HG03175 (cell line): ENCODE results near the gene FBXO21.
"Not testable (repeated sequence)": the region's sequence is repeated elsewhere in the genome, so short reads cannot be mapped to it uniquely, and the experiment has no call there.

Experiments
- ATAC-seq: cut with Tn5 transposase; IDR thresholded peaks from one replicate; pipeline ENCODE4 v1.9.1; 2021; ENCODE audit warnings: mild to moderate bottlenecking, moderate library complexity; ENCODE audit not compliant: unreplicated experiment

FBXO21 gene

GRCh38 chr12:117202556-117202955 lies 12.3 kb upstream of the FBXO21 start:
- ATAC-seq: no peak

GRCh38 chr12:117202033-117202432 lies 11.8 kb upstream of the FBXO21 start:
- no peak for ATAC-seq

GRCh38 chr12:117199956-117200744 lies 9.9 kb upstream of the FBXO21 start:
- ATAC-seq: not testable (repeated sequence)

GRCh38 chr12:117196334-117196733 lies 6.1 kb upstream of the FBXO21 start:
- not testable (repeated sequence) for ATAC-seq

GRCh38 chr12:117195027-117195426 lies 4.8 kb upstream of the FBXO21 start:
- not testable (repeated sequence) for ATAC-seq

DNA sequence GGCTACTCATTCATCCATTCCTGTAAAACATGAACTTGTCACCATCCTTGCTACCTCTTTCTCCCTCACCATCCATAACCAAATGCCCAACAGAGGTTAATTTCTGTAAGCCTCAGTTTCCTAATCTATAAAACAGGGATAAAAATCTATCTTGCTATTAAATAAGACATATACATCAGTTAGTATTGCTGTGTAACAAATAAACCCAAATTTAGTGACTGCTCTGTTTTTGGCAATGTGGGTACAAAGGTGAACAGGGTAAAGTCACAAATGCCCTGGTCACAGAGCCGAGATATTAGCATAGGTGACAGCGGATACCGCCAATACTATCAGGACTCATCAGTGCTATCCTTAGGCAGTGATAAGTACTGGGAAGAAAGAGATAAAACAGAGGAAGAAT lies 3.6 kb upstream of the FBXO21 start:
- ATAC-seq: no peak

DNA sequence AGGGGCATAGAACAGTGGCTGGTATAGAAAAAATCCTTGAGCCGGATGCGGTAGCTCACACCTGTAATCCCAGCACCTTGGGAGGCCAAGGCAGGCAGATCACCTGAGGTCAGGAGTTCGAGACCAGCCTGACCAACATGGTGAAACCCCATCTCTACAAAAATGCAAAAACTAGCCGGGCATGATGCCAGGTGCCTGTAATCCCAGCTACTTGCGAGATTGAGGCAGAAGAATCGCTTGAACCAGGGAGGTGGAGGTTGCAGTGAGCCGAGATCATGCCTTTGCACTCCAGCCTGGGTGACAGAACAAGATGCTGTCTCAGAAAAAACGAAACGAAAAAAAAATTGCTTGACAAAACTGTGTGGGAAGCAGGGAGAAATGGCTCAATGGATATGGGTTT lies 2.3 kb upstream of the FBXO21 start:
- ATAC-seq: not testable (repeated sequence)

DNA sequence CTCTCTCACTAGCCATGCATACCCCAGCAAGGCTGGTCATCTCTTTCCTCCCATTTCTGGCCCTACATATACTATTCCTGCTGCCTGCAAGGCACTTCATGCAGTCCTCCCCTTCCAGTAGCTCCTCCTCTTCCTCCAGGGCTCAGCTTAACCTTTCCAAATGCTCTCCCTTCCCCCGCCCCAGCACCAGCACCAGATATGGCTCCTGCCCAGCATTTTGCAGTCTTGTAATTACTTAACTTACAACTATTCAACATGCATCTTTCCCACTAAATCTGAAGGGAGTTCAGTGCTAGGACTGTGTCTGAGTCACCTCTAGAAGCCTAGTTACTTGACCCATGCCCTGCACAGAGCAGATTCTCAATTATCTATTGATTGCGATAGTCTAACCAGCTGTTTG lies 1.8 kb upstream of the FBXO21 start:
- ATAC-seq: no peak

- ATAC-seq: peak; percentile 39
These were observed 503 bp downstream of the FBXO21 start for GRCh38 chr12:117189725-117190209.

DNA sequence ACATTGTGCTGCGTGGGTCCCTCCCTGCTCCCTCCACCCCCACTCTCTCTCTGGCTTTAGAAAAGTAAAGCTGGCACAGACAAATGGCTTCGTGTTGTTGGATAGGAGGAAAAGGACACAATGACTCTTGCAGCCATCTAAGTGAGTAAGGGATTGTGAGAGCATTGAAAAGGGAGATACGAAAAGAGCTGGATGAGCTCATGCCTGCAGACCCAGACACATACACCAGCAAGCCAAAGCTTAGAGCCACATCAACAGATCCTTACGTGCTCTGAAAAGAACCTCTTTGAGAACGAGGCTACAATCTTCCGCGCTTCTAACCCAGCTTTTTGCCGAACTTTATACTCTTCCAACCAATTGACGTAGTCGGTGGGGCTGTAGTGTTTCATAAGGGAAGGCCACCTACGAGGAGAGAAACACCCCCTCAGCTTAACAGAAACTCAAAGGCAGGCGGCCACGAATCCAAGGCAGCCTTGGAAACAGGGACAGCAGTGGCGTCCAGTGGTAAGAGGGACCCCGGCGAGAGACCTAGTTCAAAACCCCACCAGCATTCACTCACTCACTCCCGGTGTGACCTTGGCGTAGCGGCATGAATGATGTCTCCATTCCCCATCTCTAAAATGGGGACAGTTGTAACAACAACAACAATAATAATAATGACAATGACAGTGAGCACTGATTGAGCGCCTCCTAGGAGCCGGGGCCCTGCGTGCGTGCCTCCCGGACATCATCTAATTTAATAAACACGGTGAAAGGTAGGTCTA lies 1.1 kb downstream of the FBXO21 start:
- no peak for ATAC-seq

DNA sequence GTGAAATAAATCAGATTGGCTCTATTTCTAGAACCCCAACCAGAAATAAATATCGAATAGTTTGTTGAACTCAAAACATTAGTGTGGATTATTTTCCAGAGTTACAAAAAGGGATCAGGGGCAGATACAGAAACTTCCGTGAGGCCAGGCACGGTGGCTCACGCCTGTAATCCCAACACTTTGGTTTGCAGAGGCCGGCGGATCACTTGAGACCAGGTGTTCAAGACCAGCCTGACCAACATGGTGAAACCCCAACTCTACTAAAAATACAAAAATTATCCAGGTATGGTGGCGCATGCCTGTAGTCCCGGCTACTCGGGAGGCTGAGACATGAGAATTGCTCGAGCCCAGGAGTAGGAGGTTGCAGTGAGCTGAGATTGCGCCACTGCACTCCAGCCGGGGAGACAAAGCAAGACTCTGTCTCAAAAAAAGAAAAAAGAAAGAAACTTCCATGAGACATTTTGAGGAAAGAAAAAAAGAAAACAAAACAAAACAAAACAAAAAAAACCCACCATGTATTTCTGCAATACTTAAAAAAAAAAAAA lies 2.1 kb downstream of the FBXO21 start:
- ATAC-seq: no peak

DNA sequence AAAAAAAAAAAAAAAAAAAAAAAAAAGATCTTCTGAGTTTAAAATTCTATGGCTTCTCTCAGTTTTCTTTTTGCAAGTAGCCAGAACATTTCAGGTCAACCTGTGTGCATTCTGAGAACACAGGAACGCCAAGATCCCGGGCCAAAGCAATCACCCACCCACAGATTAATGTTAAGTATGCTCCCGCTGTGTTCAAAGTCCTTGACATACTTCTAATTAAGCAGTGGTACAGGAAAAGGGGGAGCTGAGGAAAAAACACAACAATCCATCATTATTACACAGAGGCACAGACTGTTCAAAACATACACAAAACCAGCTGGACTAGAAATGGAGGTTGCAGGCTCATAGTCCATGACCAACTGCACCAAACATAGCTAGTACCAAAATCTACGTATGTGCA lies 2.8 kb downstream of the FBXO21 start:
- ATAC-seq: no peak

- no peak for ATAC-seq
These were observed 7.4 kb downstream of the FBXO21 start for GRCh38 chr12:117182866-117183265.

- ATAC-seq: not testable (repeated sequence)
These were observed 8.8 kb downstream of the FBXO21 start for GRCh38 chr12:117181468-117181843.

- no peak for ATAC-seq
These were observed 9.4 kb downstream of the FBXO21 start for GRCh38 chr12:117180758-117181467.

GRCh38 chr12:117178745-117179144 lies 11.5 kb downstream of the FBXO21 start:
- no peak for ATAC-seq

- no peak for ATAC-seq
These were observed 12.0 kb downstream of the FBXO21 start for GRCh38 chr12:117178301-117178700.

DNA sequence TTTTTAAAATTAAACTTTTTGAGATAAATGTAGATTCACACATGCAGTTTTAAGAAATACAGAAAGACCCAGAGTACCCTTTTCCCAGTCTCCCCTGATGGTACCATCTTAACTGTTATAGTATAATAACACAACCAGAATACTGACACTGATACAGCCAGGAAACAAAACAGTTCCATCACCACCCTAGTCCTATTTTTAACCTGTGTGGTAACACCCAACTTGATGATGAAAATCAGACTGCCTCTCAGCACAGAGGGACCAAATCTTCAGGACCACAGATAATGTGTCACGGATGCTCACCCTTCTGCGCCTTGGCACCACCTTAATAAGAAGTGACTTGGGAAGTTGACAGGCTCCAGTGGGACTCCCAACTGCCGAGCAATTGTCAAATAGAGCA lies 18.1 kb downstream of the FBXO21 start:
- no peak for ATAC-seq

- no peak for ATAC-seq
These were observed 18.6 kb downstream of the FBXO21 start for GRCh38 chr12:117171499-117172162.

- no peak for ATAC-seq
These were observed 20.7 kb downstream of the FBXO21 start for GRCh38 chr12:117169548-117169947.

DNA sequence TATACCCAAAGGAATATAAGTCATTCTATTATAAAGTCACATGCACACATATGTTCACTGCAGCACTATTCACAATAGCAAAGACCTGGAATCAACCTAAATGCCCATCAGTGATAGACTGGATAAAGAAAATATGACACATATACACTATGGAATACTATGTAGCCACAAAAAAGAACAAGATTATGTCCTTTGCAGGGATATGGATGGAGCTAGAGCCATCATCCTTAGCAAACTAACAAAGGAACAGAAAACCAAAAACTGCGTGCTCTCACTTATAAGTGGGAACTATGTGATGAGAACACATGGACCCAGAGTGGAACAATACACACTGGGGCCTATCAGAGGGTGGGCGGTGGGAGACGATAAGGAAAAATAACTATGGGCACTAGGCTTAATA lies 21.3 kb downstream of the FBXO21 start:
- no peak for ATAC-seq
